Ishikawa (cell line): ENCODE data around the gene TMEM89.

Source experiments
- CEBPB ChIP-seq: IDR thresholded peaks from 2 replicates; pipeline ENCODE4 v1.6.1; 2012
- CREB1 ChIP-seq: IDR thresholded peaks from 2 replicates; pipeline ENCODE4 v1.6.1; 2012; ENCODE audit warnings: low read depth
- EGR1 ChIP-seq: IDR thresholded peaks from 2 replicates; pipeline ENCODE4 v1.6.1; 2012
- EP300 ChIP-seq: IDR thresholded peaks from 2 replicates; pipeline ENCODE4 v1.6.1; 2012; ENCODE audit warnings: borderline replicate concordance
- FOXM1 ChIP-seq: IDR thresholded peaks from 2 replicates; pipeline ENCODE4 v1.6.1; 2012; ENCODE audit warnings: low read depth, borderline replicate concordance
- NFIC ChIP-seq: IDR thresholded peaks from 2 replicates; pipeline ENCODE4 v1.6.1; 2012
- RAD21 ChIP-seq: IDR thresholded peaks from 2 replicates; pipeline ENCODE4 v1.6.1; 2012; ENCODE audit warnings: low read depth
- TAF1 ChIP-seq: IDR thresholded peaks from 2 replicates; pipeline ENCODE4 v1.6.1; 2012; ENCODE audit warnings: low read depth, mild to moderate bottlenecking
- TCF12 ChIP-seq: IDR thresholded peaks from 2 replicates; pipeline ENCODE4 v1.6.1; 2012; ENCODE audit warnings: low read depth
- TEAD4 ChIP-seq: IDR thresholded peaks from 2 replicates; pipeline ENCODE4 v1.6.1; 2012
- YY1 ChIP-seq: IDR thresholded peaks from 2 replicates; pipeline ENCODE4 v1.6.1; 2012; ENCODE audit warnings: low read depth
- ZBTB7A ChIP-seq: IDR thresholded peaks from 2 replicates; pipeline ENCODE4 v1.6.1; 2012; ENCODE audit warnings: low read depth
- TF ChIP-seq, protein P1 (sequence below): IDR thresholded peaks from 2 replicates; pipeline ENCODE4 v1.6.1; 2012; ENCODE audit warnings: low read depth, mild to moderate bottlenecking
- TF ChIP-seq, protein P2 (sequence below): IDR thresholded peaks from 2 replicates; pipeline ENCODE4 v1.6.1; 2012
- TF ChIP-seq, protein P3 (sequence below): IDR thresholded peaks from 2 replicates; pipeline ENCODE4 v1.6.1; 2012

TMEM89 gene

DNA sequence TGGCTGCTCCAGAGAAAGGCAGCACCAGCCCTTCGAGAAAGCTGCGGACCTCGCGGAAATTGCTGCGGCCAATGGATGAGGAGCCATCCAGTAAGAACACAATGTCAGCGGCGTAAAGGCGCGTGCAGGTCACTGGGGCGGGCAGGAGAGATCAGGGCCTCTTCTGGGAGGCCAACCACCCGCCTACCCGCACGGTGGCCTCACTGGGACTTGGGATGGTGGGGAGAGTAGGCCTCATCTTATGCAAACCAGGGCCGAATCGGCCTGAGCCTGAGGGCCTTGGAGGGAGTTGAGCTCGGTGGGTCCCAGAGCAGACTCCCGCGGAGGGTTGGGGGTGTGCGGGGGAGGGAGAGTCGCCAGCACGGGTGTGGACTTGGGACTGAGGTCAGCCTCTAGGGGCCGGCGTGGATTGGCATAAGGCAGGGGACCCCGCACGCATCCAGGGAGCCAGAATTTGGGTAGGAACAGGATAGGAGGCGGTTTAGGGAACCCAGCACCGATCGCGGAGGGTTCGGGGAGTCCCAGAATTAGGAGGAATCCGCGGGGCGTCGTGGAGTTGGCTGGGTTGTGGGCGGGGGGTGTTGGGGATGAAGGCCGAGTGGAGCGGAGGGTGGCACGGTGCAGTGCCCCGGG lies 27.0 kb downstream of the TMEM89 start:
- TF ChIP-seq, protein P1, sequence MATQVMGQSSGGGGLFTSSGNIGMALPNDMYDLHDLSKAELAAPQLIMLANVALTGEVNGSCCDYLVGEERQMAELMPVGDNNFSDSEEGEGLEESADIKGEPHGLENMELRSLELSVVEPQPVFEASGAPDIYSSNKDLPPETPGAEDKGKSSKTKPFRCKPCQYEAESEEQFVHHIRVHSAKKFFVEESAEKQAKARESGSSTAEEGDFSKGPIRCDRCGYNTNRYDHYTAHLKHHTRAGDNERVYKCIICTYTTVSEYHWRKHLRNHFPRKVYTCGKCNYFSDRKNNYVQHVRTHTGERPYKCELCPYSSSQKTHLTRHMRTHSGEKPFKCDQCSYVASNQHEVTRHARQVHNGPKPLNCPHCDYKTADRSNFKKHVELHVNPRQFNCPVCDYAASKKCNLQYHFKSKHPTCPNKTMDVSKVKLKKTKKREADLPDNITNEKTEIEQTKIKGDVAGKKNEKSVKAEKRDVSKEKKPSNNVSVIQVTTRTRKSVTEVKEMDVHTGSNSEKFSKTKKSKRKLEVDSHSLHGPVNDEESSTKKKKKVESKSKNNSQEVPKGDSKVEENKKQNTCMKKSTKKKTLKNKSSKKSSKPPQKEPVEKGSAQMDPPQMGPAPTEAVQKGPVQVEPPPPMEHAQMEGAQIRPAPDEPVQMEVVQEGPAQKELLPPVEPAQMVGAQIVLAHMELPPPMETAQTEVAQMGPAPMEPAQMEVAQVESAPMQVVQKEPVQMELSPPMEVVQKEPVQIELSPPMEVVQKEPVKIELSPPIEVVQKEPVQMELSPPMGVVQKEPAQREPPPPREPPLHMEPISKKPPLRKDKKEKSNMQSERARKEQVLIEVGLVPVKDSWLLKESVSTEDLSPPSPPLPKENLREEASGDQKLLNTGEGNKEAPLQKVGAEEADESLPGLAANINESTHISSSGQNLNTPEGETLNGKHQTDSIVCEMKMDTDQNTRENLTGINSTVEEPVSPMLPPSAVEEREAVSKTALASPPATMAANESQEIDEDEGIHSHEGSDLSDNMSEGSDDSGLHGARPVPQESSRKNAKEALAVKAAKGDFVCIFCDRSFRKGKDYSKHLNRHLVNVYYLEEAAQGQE, result no peak
- no peak for TF ChIP-seq FOXM1

DNA sequence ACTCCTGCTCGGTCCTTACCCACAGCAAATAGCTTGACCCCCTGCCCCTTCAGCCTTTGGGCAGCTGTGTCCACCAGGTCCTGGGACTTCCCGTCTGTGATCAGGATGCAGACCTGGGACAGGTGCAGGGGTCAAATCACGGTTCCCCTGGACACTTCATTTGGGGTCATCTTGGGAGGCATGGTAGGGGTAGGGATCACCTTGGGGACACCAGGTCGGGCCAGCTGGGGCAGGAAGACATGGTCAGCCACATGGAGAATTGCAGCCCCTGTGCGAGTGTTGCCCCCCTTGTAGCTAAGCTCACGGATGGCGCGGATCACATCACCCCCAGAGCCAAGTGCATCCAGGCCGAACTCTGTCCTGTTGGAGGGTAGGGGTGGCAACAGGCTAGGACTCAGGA lies 28.2 kb downstream of the TMEM89 start:
- TF ChIP-seq, protein P2, sequence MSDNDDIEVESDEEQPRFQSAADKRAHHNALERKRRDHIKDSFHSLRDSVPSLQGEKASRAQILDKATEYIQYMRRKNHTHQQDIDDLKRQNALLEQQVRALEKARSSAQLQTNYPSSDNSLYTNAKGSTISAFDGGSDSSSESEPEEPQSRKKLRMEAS, result no peak
- TF ChIP-seq EGR1, result no peak
- no peak for TF ChIP-seq FOXM1
- TF ChIP-seq TAF1, result no peak
- no peak for TF ChIP-seq CREB1
- TF ChIP-seq YY1, result no peak
- TF ChIP-seq EP300, result no peak
- TF ChIP-seq ZBTB7A, result no peak
- TF ChIP-seq NFIC, result no peak
- no peak for TF ChIP-seq CEBPB
- TF ChIP-seq TCF12, result no peak
- no peak for TF ChIP-seq RAD21
- TF ChIP-seq, protein P1, result no peak
- TF ChIP-seq TEAD4, result no peak
- TF ChIP-seq, protein P3, sequence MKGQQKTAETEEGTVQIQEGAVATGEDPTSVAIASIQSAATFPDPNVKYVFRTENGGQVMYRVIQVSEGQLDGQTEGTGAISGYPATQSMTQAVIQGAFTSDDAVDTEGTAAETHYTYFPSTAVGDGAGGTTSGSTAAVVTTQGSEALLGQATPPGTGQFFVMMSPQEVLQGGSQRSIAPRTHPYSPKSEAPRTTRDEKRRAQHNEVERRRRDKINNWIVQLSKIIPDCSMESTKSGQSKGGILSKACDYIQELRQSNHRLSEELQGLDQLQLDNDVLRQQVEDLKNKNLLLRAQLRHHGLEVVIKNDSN, result no peak

DNA sequence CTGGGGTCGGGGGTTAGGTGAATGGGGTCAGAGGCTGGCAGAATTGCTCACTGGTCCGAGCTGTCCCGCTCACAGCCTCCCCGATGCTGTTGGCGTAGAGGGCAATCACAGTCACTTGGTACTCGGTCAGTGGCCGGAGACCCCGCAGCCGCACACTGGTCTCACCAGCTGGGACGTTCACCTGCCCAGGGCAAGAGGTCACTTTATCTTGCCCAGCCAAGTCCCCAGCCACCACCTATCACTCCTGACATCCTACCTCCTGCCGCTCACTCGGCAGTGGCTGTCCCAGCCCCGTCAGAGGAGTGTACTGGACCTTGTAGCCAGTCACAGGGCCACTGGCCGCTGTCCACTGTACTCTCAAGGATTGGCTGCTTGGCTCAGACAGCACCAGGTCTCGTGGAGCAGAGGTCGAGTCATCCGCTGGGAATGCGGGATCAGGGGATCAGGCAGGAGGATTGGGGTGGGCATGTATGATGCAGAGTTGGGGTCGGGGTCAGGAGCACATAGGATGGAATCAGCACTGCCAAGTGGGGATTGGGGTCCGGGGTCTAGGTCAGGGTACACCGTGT lies 29.0 kb downstream of the TMEM89 start:
- no peak for TF ChIP-seq TEAD4
- TF ChIP-seq, protein P1, result peak; percentile 32; the same call in 1 of the 2 replicates

DNA sequence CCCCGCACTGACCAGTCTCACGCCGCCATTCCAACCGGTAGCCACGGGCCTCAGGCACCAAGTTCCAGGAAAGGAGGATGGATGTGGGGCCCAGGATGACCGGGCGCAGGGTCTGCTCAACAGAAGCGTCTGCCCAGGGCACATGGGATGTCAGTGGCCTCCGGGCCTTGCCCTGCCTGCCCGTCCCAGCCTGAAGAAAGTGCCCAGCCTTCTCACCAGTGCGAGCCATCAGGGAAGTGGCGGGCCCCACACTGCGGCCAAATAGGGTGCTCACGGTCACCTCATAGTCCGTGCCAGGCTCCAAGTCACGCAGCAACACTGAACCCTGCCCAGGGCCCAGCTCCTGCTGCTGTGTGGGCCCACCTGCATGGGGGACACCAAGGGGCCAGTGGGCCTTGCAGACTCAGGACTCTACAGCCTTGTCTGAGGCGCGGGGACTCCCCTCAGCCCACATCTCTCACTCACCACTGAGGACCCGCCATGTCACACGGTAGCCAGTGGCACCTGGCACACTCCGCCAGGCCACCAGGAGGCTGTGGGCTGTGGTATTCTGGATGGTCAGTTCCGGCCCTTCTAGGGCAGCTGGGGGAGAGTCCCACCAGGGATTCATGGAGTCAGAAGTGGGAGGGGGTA lies 29.6 kb downstream of the TMEM89 start:
- TF ChIP-seq ZBTB7A (no peak), CEBPB (no peak), TEAD4 (no peak), EP300 (no peak), RAD21 (no peak), YY1 (no peak), TCF12 (no peak), TAF1 (no peak), NFIC (no peak), FOXM1 (no peak), CREB1 (no peak), EGR1 (no peak)
- TF ChIP-seq, protein P3, result no peak
- TF ChIP-seq, protein P1, result no peak
- TF ChIP-seq, protein P2, result no peak
